ENCODE results near the gene CEP170. TPM values are rescaled to one million over a fixed set of nuclear protein-coding genes. Genes with fewer than 3 reads are reported as not detected.

CEP170 gene
- total and polyA plus RNA-seq, 2 experiments from 2014 or later: 22.9 to 37.3 TPM

DNA sequence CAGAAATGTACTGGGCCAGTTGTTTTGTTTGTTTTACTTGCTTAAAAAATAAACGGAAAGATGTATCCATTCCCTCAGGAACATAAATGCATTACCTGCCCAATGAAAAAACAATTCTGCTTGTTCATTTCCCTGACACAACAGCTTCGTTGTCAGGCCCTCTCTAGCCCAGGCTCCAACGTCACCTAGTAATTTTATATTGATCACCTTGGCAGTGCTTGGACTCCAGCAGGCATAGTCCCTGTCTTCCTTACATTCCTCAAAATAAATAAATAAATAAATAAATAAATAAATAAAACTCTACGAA is 1.2 kb downstream of the CEP170 start:
- H3K4me1 ChIP-seq (ENCODE audit: insufficient read depth): peaks cover 4% of the 10 kb centered on the region
- peak overlapping the region; percentile 86 for H3K27ac ChIP-seq

DNA sequence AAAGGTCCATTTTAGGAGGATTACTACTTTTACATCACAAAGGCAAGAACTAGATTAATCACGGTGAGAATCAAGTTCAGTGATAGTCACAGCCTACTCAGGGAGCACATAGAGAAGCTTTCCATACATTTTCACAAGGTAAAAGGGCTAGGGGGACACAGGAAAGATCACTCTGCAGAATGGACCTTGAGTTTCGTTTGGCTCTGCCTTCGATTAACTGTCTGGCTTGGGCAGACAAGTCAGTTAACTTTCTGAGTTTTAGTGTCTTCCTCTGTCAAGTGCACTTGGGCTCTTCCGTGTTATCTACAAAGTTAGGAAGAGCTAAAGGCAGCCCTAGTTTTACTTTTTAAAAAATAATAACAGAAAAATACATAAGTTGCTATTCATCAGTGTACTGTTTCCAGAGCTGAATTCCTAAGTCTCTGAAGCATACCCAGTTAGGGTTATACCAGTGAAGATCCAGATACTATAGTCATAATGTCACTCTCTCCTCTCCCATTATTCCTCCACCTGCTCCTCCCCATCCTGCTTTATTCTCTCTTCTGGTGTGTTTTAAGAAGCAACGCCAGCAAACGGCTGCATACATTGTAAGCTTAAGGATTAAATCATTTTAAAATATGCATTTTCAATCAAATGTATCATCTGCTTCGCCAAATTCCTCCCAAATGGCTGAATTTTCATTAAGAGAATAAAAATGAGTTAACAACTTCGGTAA is 1.7 kb downstream of the CEP170 start:
- no peak for DNase-seq (ENCODE audit: low spot score)
- 7% methylated on average over 8 of the region's 8 CpGs for WGBS (ENCODE audit: low lambda C conversion rate, missing lambda C conversion rate)
- peaks cover 19% of the 10 kb centered on the region for H4K20me1 ChIP-seq (ENCODE audit: insufficient read depth, poor library complexity, severe bottlenecking)

More for the DNA sequence above, 1.2 kb downstream of the CEP170 start:
- WGBS (ENCODE audit: low lambda C conversion rate, missing lambda C conversion rate): under 1% methylated on average over 4 of the region's 4 CpGs
- peak overlapping the region; percentile 47 for H2AFZ ChIP-seq
- TF ChIP-seq, protein P1, sequence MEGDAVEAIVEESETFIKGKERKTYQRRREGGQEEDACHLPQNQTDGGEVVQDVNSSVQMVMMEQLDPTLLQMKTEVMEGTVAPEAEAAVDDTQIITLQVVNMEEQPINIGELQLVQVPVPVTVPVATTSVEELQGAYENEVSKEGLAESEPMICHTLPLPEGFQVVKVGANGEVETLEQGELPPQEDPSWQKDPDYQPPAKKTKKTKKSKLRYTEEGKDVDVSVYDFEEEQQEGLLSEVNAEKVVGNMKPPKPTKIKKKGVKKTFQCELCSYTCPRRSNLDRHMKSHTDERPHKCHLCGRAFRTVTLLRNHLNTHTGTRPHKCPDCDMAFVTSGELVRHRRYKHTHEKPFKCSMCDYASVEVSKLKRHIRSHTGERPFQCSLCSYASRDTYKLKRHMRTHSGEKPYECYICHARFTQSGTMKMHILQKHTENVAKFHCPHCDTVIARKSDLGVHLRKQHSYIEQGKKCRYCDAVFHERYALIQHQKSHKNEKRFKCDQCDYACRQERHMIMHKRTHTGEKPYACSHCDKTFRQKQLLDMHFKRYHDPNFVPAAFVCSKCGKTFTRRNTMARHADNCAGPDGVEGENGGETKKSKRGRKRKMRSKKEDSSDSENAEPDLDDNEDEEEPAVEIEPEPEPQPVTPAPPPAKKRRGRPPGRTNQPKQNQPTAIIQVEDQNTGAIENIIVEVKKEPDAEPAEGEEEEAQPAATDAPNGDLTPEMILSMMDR (IDR thresholded peaks at IDR 0.05; ENCODE audit: poor library complexity): no peak
- TF ChIP-seq EZH2phosphoT487 (IDR thresholded peaks at IDR 0.05; ENCODE audit: low read depth, severe bottlenecking, unreplicated experiment) (no peak), EZH2 (IDR thresholded peaks at IDR 0.05; ENCODE audit: borderline replicate concordance) (no peak)
- H3K4me2 ChIP-seq: peak overlapping the region; percentile 74
- no peaks in the 10 kb centered on the region for H3K27me3 ChIP-seq
- DNase-seq (ENCODE audit: low spot score): peak; percentile 6
- H3K79me2 ChIP-seq: peaks cover 80% of the 10 kb centered on the region
- H3K36me3 ChIP-seq (replicated peaks; ENCODE audit: insufficient read depth, low read depth): no peaks in the 10 kb centered on the region
- peak overlapping the region; percentile 58 for H3K4me3 ChIP-seq
- no peaks in the 10 kb centered on the region for H3K9me2 ChIP-seq (replicated peaks; ENCODE audit: insufficient read depth)
- peaks cover 19% of the 10 kb centered on the region for H4K20me1 ChIP-seq (ENCODE audit: insufficient read depth, poor library complexity, severe bottlenecking)
- H3K9me3 ChIP-seq (ENCODE audit: low read depth): no peaks in the 10 kb centered on the region

DNA sequence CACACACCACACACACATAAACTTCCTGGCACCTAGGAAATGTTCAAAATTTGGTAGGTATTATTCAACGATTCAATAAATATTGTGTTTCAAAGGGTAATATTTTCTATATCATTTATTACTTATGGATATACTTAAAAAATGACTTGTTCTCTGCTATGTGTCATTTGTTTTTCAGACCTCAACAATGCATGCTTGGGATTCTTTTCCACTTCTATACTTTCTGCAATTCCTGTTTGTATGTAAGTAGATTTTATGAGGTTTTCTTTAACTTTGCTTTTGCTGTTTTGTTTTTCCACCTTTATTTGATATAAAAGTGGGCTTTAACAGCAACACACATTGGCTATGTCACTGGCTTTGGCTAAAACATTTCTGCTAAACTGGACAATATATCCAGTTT is 3.5 kb downstream of the CEP170 start:
- H2AFZ ChIP-seq: no peak overlapping the region
- H3K4me2 ChIP-seq: peak overlapping the region; percentile 23
- TF ChIP-seq, protein P1 (IDR thresholded peaks at IDR 0.05; ENCODE audit: poor library complexity): no peak
- TF ChIP-seq EZH2 (IDR thresholded peaks at IDR 0.05; ENCODE audit: borderline replicate concordance) (no peak), EZH2phosphoT487 (IDR thresholded peaks at IDR 0.05; ENCODE audit: low read depth, severe bottlenecking, unreplicated experiment) (no peak)
- H4K20me1 ChIP-seq (ENCODE audit: insufficient read depth, poor library complexity, severe bottlenecking): peaks cover 24% of the 10 kb centered on the region
- peaks cover 80% of the 10 kb centered on the region for H3K79me2 ChIP-seq
- no peaks in the 10 kb centered on the region for H3K27me3 ChIP-seq
- no peaks in the 10 kb centered on the region for H3K9me2 ChIP-seq (replicated peaks; ENCODE audit: insufficient read depth)
- no peaks in the 10 kb centered on the region for H3K36me3 ChIP-seq (replicated peaks; ENCODE audit: insufficient read depth, low read depth)
- no peaks in the 10 kb centered on the region for H3K9me3 ChIP-seq (ENCODE audit: low read depth)
- H3K4me1 ChIP-seq (ENCODE audit: insufficient read depth): peaks cover 4% of the 10 kb centered on the region
- WGBS (ENCODE audit: low lambda C conversion rate, missing lambda C conversion rate): 100% methylated on average over 1 of the region's 1 CpG
- DNase-seq (ENCODE audit: low spot score): no peak
- H3K27ac ChIP-seq: no peak overlapping the region
- no peak overlapping the region for H3K4me3 ChIP-seq

More for the DNA sequence above, 1.7 kb downstream of the CEP170 start:
- no peaks in the 10 kb centered on the region for H3K36me3 ChIP-seq (replicated peaks; ENCODE audit: insufficient read depth, low read depth)
- H3K9me2 ChIP-seq (replicated peaks; ENCODE audit: insufficient read depth): no peaks in the 10 kb centered on the region
- H3K27ac ChIP-seq: peak overlapping the region; percentile 86
- no peaks in the 10 kb centered on the region for H3K9me3 ChIP-seq (ENCODE audit: low read depth)
- H3K27me3 ChIP-seq: no peaks in the 10 kb centered on the region
- H2AFZ ChIP-seq: peak overlapping the region; percentile 47
- TF ChIP-seq EZH2 (IDR thresholded peaks at IDR 0.05; ENCODE audit: borderline replicate concordance): no peak
- TF ChIP-seq EZH2phosphoT487 (IDR thresholded peaks at IDR 0.05; ENCODE audit: low read depth, severe bottlenecking, unreplicated experiment): no peak
- TF ChIP-seq, protein P1 (IDR thresholded peaks at IDR 0.05; ENCODE audit: poor library complexity): no peak
- peaks cover 4% of the 10 kb centered on the region for H3K4me1 ChIP-seq (ENCODE audit: insufficient read depth)
- H3K4me2 ChIP-seq: peak overlapping the region; percentile 74
- peaks cover 80% of the 10 kb centered on the region for H3K79me2 ChIP-seq
- peak overlapping the region; percentile 58 for H3K4me3 ChIP-seq
